ENCODE results near the gene CISH.

CISH gene

DNA sequence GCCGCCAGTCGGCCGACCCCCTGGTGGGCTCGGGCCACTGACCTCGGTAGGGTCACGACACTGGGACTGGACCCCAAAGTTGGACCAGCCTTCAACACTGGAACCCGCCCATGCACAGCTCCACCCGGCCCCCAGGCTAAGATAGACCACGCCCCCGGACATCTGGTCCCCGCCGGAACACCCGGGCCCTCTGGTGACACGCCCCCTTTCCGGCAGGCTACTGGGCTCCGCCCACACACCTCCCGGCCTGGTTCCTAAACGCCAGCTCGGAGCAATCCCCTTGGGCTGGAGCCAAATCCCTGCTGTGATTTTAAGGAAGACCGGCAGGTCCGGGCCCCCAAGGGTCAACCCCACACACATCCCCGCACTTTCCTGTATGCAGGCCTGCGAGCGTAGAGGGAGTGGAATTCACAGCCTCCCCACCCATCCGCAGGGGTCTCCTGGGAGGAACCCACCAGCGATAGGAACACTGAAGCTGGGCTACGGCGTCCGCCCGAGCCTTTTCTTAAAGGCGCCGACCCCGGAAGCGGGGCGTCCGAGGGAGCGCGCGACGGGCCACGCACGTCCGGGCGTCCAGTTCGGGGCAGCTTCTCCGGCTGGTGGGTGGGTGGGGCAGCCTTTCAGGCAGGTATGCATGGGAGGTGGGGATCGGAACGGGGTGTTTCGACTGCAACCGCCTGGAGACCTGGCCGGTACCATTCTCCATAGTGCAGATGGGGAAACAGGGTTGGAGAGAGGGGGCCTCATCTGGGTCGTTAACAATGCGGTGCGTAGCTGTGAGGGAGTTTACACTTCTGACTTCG, 42.4 kb downstream of the CISH start, which contains the start of gene HEMK1:
Gene HEMK1 (plus strand): TSS at position 576 of the 803 bp plus-strand sequence. CDS start 1,583 bp downstream, outside the sequence.
- DNase-seq, result peak; percentile 97

DNA sequence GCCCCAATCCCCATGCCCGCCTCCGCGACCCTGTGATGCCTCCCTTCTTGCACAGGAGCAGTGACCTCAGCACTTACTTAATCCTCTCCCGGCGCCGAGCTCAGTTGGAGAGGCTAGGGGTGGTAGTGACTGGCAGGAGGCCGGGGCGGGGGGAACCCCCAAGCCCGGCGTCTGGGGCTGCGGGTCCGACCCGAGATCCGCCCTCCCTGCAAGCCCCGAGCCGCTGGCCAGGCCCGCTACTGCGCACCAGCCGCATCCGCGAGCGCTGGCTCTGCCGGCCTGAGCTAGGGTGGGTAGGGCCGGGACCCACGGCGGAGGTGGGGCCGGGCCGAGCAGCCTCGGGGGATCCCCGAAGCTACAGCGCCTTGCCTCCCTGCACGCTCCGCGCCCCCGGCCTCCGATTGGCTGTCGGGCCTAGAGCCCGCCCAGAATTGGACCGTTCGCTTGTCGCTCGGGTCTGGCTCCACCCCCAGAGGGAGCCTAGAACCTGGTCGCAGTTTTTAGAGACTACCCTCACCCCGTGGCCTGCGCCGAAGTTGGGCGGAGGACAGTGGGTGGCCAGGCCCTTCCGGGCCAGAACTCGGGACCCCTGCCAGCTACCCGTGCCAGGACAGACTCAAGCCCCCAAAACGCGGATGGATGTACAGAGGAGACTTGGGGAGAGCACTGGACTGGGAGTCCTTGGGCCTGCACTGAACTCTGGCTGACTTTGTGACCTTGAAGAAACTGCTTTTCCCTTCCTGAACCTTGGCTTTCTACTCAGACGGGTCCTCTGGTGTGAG, 44.0 kb downstream of the CISH start, which contains the start of gene C3orf18:
Gene C3orf18 (minus strand): TSS at position 362 of the 782 bp plus-strand sequence. CDS start 2,048 bp downstream, outside the sequence.
- DNase-seq, result peak; percentile 98

DNA sequence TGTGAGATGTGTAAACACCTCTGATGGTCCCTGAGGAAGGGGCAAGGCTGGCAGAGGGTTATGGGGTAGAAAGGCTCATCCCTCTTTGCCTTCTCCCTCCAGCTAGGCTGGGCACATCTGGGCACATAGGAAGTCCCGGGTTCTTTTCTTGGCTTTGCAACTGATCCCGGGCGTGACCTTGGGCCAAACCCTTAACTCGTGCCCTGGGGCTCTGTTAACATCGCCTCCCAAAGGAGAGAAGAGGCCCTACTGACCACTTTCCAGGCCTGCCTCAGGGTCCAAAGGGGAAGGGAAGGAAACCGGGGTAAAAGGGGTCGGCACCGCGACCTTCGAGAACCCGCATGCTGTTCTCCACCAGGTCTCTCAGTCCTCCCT, 44.6 kb downstream of the CISH start:
- DNase-seq, result no peak

DNA sequence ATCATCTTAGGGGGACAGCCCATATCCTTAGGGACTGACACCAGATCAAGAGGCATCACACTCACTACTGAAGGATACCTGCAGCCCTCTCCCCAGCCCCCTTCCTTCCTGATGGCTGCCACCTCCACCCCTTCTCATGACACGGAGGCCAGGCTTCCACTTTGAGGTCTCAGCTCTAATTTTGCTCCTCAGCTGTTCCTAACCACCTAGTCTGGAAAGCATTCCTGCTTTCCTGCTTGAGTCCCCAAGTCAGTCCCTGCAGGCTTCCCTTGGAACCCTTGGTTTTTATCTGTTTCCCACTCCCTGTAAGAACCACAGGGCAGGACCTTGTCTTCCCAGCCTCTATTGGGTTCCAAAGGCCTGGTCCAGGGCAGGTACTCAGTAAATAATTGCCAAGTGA, 47.3 kb downstream of the CISH start:
- DNase-seq, result no peak

GRCh38 chr3:50563867-50564266, 47.7 kb downstream of the CISH start:
- no peak for DNase-seq

DNA sequence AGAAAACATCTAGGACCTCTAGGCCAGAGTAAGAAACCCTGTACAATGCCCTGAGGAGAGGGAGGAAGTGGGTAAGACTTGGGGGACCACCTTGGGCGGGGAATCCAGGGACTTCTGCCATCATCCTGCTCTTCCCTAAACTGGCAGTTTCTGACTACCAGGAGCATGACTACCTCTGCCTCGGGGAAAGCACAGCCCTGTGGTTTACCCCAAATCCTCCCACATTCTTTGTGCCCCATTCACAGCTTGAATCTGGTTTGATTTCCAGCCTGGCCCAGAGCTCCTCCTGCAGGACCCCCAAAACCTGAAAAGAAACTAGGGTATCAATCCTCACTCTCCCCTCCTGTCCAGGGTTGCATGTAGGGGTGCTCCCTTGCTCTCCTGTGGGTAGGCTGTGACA, 48.7 kb downstream of the CISH start:
- DNase-seq, result no peak

DNA sequence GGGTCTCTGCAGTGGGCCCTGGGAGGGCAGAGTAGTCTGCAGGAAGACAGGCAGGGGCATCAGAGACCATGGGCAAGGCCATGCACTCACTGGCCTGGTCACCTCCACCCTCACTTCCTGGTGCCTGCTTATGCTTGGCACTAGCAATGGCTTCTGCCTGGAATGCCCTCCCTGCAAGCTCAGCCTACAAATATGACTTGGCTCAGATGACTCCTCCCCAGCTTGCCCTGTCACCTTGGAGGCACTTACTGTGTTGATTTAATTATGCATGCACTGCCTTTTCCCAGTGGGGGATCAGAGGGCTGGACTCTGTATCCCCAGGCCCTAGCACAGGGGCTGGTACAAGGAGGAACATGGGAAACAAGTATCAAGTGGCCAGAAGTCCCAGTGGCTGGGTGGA, 51.9 kb downstream of the CISH start:
- DNase-seq, result no peak

- no peak for DNase-seq
These were observed 53.7 kb downstream of the CISH start for GRCh38 chr3:50557915-50558314.

DNA sequence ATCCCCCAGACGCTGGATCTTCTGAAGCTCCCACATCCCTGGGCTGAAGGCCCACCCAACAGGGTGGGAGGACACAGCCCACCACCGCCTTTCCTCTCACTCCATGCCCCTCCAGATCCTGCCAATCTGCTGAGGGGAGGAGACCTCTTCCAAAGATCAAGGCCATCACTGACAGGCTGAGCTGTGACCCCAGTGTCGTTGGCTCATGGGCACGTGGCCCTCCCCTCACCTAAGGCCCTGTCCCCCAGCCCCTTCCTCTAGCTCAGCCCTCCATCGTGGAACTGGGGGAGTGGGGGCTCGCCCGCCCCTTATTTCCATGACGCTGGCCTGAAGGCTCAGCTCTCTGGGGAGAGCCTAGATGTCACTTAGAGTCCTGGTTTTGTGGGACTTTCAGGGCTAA, 54.5 kb downstream of the CISH start:
- DNase-seq, result no peak
